HG03064 (cell line): ENCODE data around the gene CPT1A.

Experiments used
- ATAC-seq: cut with Tn5 transposase; IDR thresholded peaks from one replicate; pipeline ENCODE4 v1.9.1; 2021; ENCODE audit warnings: low read depth; ENCODE audit not compliant: unreplicated experiment

CPT1A gene

GRCh38 chr11:68722143-68722542 lies 119.6 kb downstream of the CPT1A start:
- ATAC-seq = no peak

- ATAC-seq = no peak
Measured at GRCh38 chr11:68721075-68721474, 120.6 kb downstream of the CPT1A start.

DNA sequence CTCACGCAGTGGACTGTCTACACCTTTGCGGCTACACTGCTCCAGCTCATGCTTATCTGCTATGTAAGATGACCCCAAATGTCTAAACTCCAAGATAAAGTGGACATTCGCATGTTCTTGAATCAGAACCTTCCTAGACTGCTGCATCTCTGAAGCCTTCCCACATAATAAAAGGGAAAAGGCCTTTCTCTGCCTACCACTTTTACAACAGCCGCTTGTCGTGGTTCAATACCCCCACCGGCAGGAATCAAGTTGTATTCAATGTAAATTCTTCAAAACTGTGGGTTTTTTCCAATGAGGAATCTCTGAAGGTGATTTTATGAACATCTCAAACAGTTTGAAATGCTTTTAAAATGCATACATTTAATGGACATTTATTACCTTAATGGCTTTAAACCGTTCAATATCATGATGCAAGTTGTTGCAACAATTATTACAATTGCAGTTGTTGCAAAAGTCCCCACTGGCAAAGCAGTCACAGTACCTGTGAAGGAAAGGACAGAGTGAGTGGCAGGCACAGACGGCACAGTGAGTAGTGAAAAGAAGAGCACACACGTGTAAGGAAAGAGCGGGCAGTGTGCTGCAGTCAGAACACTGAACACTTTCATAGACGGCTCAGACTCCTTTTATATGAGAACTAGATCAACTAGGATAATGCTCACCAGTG lies 126.1 kb downstream of the CPT1A start:
- no peak for ATAC-seq

- ATAC-seq = no peak
Measured at GRCh38 chr11:68714060-68714856, 127.5 kb downstream of the CPT1A start.

DNA sequence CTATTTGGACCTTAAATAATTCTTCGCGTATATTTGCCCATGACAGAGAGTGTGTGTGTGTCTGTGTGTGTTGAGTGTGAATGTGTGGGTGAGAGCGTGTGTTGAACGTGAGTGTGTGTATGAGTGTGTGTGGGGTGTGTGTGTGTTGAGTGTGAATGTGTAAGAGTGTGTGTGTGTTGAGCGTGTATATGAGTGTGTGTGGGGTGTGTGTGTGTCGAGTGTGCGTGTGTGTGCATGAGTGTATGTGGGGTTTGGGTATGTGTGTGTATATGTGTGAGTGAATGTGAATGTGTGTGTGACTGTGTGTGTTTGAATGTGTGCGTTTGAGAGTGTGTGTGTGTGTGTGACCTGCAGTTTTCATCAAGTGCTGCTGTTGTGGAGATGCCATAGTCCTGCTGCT lies 130.6 kb downstream of the CPT1A start:
- no peak for ATAC-seq

DNA sequence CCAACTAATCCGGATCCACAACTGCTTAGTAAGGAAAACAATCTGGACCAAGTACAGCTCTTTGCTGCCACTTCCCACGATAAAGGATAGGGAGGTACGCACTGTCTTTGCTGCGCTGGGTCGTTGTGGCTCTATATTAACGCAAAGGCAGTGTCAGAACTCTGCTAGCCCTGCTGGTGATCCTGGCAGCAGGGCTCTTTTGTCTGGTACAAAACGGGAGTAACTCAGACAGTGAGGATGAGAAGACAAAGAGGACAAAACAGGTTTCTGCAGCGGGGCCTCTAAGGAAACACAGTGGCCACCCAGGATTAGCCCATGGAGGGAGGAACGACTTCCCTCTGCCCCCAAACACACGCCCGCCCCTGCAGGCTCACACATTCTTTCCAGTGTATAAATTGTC lies 131.3 kb downstream of the CPT1A start:
- ATAC-seq = no peak

DNA sequence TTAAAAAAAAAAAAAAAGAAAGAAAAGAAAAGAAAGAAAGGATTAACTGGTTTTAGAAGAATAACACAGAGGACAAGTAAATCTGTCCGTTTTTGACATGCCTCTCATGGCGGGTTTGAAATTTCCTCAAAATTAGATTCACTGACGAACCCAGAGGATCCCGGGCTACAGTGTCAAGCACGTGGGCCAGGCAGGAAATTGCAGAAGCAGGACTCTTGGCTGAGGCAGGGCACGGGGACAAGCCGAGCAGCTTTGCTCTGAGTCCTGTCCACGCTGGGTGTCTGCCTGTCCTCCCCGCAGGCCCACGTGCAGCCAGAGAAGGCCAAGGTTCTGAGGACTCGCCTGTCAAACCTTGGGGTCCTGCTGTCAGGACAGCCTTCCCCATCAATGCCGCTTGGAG lies 132.7 kb downstream of the CPT1A start:
- ATAC-seq = no peak

- ATAC-seq = no peak
Measured at GRCh38 chr11:68707527-68707926, 134.2 kb downstream of the CPT1A start.

- ATAC-seq = no peak
Measured at GRCh38 chr11:68704887-68705286, 136.8 kb downstream of the CPT1A start.
